GM13977 (cell line): ENCODE data around the gene SLC47A1.
A peak's percentile ranks its signal among the peaks of the same experiment; 100 is the strongest.

ENCODE experiments used
- DNase-seq: peaks from one replicate; pipeline ENCODE4 v3.0.0; 2012; ENCODE audit warnings: low spot score
- in situ Hi-C: fragments of 300-500 bp; cut with MboI; formaldehyde crosslinking; loops from one replicate; pipeline ENCODE4 v1.12.0; 2022; ENCODE audit warnings: low sequenced_read_pairs, low pct_unique_long_range_greater_than_20kb, mixed read lengths, inconsistent platforms; ENCODE audit not compliant: unreplicated experiment
- TF ChIP-seq, protein P1 (sequence below): IDR thresholded peaks from 2 replicates; pipeline ENCODE4 v1.5.1; 2012; ENCODE audit warnings: mild to moderate bottlenecking, control low read depth; ENCODE audit not compliant: insufficient read depth; ENCODE audit errors: extremely low read depth, missing control alignments

The SLC47A1 gene

DNA sequence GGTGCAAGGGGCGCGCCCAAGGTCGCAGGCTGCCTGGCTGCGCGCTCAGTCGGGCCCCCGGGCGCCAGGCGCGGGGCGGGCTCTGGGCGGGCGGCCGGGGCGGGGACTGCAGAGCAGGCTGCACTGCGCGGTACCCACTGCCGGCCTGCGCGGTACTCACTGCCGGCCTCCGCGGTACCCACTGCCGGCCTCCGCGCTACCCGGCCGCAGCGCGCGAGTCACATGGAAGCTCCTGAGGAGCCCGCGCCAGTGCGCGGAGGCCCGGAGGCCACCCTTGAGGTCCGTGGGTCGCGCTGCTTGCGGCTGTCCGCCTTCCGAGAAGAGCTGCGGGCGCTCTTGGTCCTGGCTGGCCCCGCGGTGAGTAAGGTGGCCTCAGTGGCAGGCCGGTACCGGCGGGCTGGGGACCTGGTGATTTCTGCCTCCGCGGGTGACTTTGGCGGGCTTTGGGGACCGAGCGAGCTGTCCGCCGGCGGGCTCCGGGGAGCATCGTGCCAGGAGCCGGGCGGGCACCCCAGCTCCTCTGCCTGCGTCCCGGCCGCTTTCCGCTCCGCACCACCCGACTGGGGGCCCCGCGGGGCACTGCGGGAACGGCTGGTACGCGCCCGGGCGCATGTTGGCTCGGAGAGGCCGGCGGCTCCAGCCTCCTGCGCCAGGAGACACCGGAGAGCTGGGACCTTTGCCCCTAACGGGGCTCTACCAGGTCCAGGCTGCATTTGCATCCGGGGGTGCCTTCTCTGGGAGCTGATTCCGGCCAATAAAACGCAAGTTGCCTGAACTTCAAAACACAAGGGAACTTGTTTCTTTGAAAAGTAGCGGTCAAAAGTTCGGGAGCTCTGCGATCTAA, at the start of gene SLC47A1:
Gene SLC47A1 (plus strand): TSS at position 137 of the 844 bp plus-strand sequence. CDS start 86 bp downstream, at position 223.
- in situ Hi-C loops, result no loop called here
- TF ChIP-seq, protein P1, sequence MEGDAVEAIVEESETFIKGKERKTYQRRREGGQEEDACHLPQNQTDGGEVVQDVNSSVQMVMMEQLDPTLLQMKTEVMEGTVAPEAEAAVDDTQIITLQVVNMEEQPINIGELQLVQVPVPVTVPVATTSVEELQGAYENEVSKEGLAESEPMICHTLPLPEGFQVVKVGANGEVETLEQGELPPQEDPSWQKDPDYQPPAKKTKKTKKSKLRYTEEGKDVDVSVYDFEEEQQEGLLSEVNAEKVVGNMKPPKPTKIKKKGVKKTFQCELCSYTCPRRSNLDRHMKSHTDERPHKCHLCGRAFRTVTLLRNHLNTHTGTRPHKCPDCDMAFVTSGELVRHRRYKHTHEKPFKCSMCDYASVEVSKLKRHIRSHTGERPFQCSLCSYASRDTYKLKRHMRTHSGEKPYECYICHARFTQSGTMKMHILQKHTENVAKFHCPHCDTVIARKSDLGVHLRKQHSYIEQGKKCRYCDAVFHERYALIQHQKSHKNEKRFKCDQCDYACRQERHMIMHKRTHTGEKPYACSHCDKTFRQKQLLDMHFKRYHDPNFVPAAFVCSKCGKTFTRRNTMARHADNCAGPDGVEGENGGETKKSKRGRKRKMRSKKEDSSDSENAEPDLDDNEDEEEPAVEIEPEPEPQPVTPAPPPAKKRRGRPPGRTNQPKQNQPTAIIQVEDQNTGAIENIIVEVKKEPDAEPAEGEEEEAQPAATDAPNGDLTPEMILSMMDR, result no peak
- DNase-seq, result peak; percentile 55

DNA sequence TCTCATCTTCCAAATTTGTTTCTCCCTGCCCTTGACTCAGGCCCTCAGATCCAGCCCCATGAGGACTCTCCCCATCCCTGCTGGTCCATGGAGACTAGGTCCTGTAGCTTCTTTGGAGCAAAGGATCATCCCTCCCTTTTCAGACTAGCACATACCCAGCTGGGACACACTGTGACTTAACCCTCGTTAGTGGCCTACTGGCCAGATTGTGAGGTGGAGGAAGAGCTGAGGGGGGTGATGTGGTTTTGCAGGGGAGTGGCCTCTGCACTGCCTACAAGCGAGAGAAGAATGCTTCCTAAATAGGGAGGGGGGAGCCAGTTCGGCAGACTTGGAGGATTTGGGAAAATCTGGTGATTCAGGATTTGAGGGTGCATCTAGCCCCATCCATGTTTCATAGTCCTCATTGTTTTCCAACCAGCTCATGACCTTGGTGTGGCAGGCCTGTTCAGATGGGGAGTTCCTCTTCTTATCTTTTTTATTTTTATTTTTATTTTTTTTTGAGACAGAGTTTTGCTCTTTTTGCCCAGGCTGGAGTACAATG, 47.8 kb upstream of the SLC47A1 start:
- DNase-seq, result no peak
- in situ Hi-C loops, result no loop called here
- TF ChIP-seq, protein P1, result no peak

GRCh38 chr17:19486351-19487023, 47.2 kb upstream of the SLC47A1 start:
- DNase-seq, result no peak
- TF ChIP-seq, protein P1, result no peak
- in situ Hi-C loops, result no loop called here

- no peak for DNase-seq
- TF ChIP-seq, protein P1, result no peak
- in situ Hi-C loops, result no loop called here
Observed at GRCh38 chr17:19487024-19487600, 46.5 kb upstream of the SLC47A1 start.

GRCh38 chr17:19492141-19492540, 41.5 kb upstream of the SLC47A1 start:
- in situ Hi-C loops, result no loop called here
- TF ChIP-seq, protein P1, result no peak
- no peak for DNase-seq
